H1 (cell line): Measurements from ENCODE around the gene CHRM4. TPM values are rescaled to one million over a fixed set of nuclear protein-coding genes. Genes with fewer than 3 reads are reported as not detected.

Experiments used
- CBX5 ChIP-seq: fragments of 300-800, 300-1000 bp; sonication (generic); IDR thresholded peaks from 2 replicates; pipeline ENCODE4 v1.7.1; 2016; ENCODE audit warnings: antibody characterized with exemption, low read length, low read depth
- HDAC2 ChIP-seq, 2 experiments: fragments of 300-600 bp in 1 of 2; sonication (generic) in 1 of 2; IDR thresholded peaks; 2 replicates each; pipeline ENCODE4 v1.6.1; 2011 to 2012; ENCODE audit warnings: low read depth in 2 of 2, low read length in 2 of 2, mild to moderate bottlenecking in 2 of 2, moderate library complexity in 2 of 2, borderline replicate concordance in 1 of 2, inconsistent platforms in 1 of 2
- MAX ChIP-seq: IDR thresholded peaks from 2 replicates; pipeline ENCODE4 v1.6.1; 2012; ENCODE audit warnings: inconsistent platforms
- NRF1 ChIP-seq: IDR thresholded peaks from 2 replicates; pipeline ENCODE4 v1.6.1; 2011; ENCODE audit warnings: mild to moderate bottlenecking, low read depth, low read length, improper control_type of control experiment
- SIN3A ChIP-seq, 2 experiments: IDR thresholded peaks in 1 of 2; conservative IDR thresholded peaks in 1 of 2; 2 replicates each; pipeline ENCODE4 v1.6.1; 2011 to 2012; ENCODE audit warnings: low read length in 2 of 2, improper control_type of control experiment in 1 of 2, low read depth in 1 of 2, mild to moderate bottlenecking in 1 of 2
- SP2 ChIP-seq: IDR thresholded peaks from 2 replicates; pipeline ENCODE4 v1.6.1; 2012; ENCODE audit warnings: mild to moderate bottlenecking, low read length, inconsistent platforms
- TAF7 ChIP-seq: optimal IDR thresholded peaks from 2 replicates; pipeline ENCODE3; 2011; ENCODE audit warnings: low read depth, mild to moderate bottlenecking, inconsistent platforms, low read length, moderate library complexity, borderline replicate concordance
- polyA plus RNA-seq, 7 experiments: library from polyadenylated mRNA; depleted of rRNA in 3 of 7; stranded (reverse) in 5 of 7; unstranded in 2 of 7; fragments of >200 nt in 5 of 7; fragments of 200-250 nt in 2 of 7; gene quantifications; 1 replicate in 5 of 7; 2 replicates in 1 of 7; 4 replicates in 1 of 7; pipeline versions ENCODE4 v1.2.1 to v1.2.3, GENCODE V29; 2011 to 2013; ENCODE audit warnings: missing spikeins in 2 of 7, mixed read lengths in 2 of 7
- total RNA-seq: library from RNA; stranded (reverse); fragmentation: NEBNext Ultra II Directional; extraction: Animal tissue kit (Norgen Biotek cat#: 25700); gene quantifications from 2 replicates; pipeline ENCODE4 v1.2.1, GENCODE V29; 2021

The CHRM4 gene
- total and polyA plus RNA-seq, 2 of the 8 experiments (the other 6 are each of a cell fraction or from before 2014, with no cell fraction given) = 1.1 to 1.3 TPM

GRCh38 chr11:46380340-46381047, 11.1 kb downstream of the CHRM4 start (continued):
- TF ChIP-seq HDAC2 (IDR thresholded peaks at IDR 0.05; ENCODE audit: borderline replicate concordance in 1 of 2, low read depth in 2 of 2, low read length in 2 of 2) (no peak), SP2 (no peak), MAX (no peak), SIN3A (conservative IDR thresholded peaks at IDR 0.05 in 1 of 2, IDR thresholded peaks at IDR 0.05 in 1 of 2; ENCODE audit: low read depth in 1 of 2, low read length in 2 of 2) (no peak; a peak in 2 of 4 replicates), CBX5 (no peak), NRF1 (no peak), TAF7 (no peak)
